ENCODE data around the gene ZP3. TPM values are rescaled to one million over a fixed set of nuclear protein-coding genes. Genes with fewer than 3 reads are reported as not detected.
A peak's percentile ranks its signal among the peaks of the same experiment; 100 is the strongest.
"Not testable (repeated sequence)": the region's sequence is repeated elsewhere in the genome, so short reads cannot be mapped to it uniquely, and the experiment has no call there.

Gene ZP3
- total RNA-seq, 6 donors from 2014 or later = 0.61 to 11.8 (median 0.78) TPM; not detected in 1

DNA sequence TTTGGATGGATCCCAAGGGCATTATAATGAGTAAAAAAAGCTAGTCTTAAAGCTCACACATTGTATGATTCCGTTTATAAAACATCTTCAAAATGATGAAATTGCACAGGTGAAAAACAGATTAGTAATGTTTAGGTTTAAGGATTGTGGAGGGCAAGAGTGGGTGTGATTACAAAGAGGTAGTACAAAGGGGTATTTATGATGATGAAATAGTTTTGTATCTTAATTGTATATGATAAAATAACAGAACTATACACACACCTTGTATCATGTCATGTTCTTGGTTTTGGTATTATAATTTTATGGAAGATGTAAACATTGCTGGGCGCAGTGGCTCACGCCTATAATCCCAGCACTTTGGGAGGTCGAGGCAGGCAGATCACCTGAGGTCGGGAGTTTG is 12.5 kb upstream of the ZP3 start:
- no peaks in the 10 kb centered on the region for H3K27me3 ChIP-seq
- no peaks in the 10 kb centered on the region for H3K9me3 ChIP-seq
- H3K27ac ChIP-seq = no peak overlapping the region
- no peaks in the 10 kb centered on the region for H3K36me3 ChIP-seq
- TF ChIP-seq POLR2AphosphoS5 (IDR thresholded peaks at IDR 0.05) (no peak), POLR2A (IDR thresholded peaks at IDR 0.05) (no peak), EP300 (IDR thresholded peaks at IDR 0.05) (no peak), CTCF (IDR thresholded peaks at IDR 0.05) (no peak)
- no peak for DNase-seq
- ATAC-seq (ENCODE audit: low FRiP score in 2 of 2) = no peak
- no peak overlapping the region for H3K4me3 ChIP-seq
- 81 to 87% methylated on average over 5 of the region's 5 CpGs for WGBS, 2 donors
- H3K4me1 ChIP-seq = no peaks in the 10 kb centered on the region

DNA sequence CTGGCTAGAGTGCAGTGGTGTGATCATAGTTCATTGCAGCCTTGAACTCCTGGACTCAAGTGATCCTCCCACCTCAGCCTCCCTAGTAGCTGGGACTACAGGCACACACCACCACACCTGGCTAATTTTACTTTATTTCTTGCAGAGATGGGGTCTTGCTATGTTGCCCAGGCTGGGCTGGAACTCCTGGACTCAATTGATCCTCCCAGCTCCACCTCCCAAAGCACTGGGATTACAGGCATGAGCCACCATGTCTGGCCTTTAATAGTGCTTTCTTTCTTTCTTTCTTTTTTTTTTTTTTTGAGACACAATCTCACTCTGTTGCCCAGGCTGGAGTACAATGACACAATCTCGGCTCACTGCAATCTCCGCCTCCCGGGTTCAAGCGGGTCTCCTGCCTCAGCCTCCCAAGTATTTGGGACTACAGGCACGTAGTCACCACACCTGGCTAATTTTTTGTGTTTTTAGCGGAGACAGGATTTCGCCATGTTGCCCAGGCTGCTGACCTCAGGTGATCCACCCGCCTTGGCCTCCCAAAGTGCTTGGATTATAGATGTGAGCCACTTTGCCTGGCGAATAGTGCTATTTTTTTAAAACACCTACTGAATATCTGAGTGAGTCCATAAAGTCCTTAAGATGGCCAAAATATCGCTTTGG is 7.0 kb upstream of the ZP3 start:
- DNase-seq; H3K27me3 ChIP-seq; H3K27ac ChIP-seq; H3K4me1 ChIP-seq; H3K36me3 ChIP-seq; ATAC-seq (ENCODE audit: low FRiP score in 2 of 2); H3K9me3 ChIP-seq; H3K4me3 ChIP-seq: not testable (repeated sequence)
- 96 to 97% methylated on average over 9 to 10 of the region's 10 CpGs for WGBS, 2 donors

GRCh38 chr7:76421097-76421496 is 3.7 kb upstream of the ZP3 start:
- not testable (repeated sequence) for DNase-seq, H3K27me3 ChIP-seq, H3K4me3 ChIP-seq, H3K9me3 ChIP-seq, H3K36me3 ChIP-seq, H3K4me1 ChIP-seq, H3K27ac ChIP-seq
- WGBS, 2 donors = 86 to 88% methylated on average over 6 of the region's 6 CpGs
- ATAC-seq (ENCODE audit: low FRiP score in 2 of 2) = peak in 1 of 2 donors; percentile 75

GRCh38 chr7:76423666-76424412 is 911 bp upstream of the ZP3 start:
- Histone ChIP-seq H3K4me1 (peaks cover 0 to 4% (median 2%) of the 10 kb centered on the region in 4 donors), H3K27me3 (no peaks in the 10 kb centered on the region), H3K27ac (no peak overlapping the region), H3K36me3 (no peaks in the 10 kb centered on the region), H3K9me3 (peaks cover 0 to 3% (median 0%) of the 10 kb centered on the region in 4 donors), H3K4me3 (no peak overlapping the region)
- WGBS, 2 donors = 67% methylated on average over 15 of the region's 15 CpGs
- no peak for DNase-seq
- no peak for TF ChIP-seq EP300 (IDR thresholded peaks at IDR 0.05)
- no peak for TF ChIP-seq POLR2AphosphoS5 (IDR thresholded peaks at IDR 0.05)
- TF ChIP-seq POLR2A (IDR thresholded peaks at IDR 0.05) = no peak
- no peak for TF ChIP-seq CTCF (IDR thresholded peaks at IDR 0.05)
- peak; percentile 52 to 71 for ATAC-seq (ENCODE audit: low FRiP score in 2 of 2)

DNA sequence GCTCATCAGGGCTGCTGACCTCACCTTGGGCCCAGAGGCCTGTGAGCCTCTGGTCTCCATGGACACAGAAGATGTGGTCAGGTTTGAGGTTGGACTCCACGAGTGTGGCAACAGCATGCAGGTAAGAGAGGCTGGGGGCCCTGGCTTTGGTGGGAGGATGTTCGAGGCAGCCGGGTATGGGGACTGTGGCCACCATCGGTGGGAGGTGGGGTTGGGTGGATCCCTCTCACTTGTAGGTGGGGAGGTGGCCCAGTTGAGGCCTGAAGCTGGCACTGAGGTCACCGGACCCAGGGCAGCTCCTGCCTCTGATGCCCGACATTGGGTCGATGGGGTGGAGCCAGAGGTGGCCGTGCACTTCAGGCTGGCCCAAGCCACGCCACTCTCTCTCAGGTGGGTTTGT is 406 bp downstream of the ZP3 start:
- H3K27ac ChIP-seq = no peak overlapping the region
- H3K27me3 ChIP-seq = no peaks in the 10 kb centered on the region
- TF ChIP-seq POLR2A (IDR thresholded peaks at IDR 0.05) (no peak), CTCF (IDR thresholded peaks at IDR 0.05) (no peak), POLR2AphosphoS5 (IDR thresholded peaks at IDR 0.05) (no peak), EP300 (IDR thresholded peaks at IDR 0.05) (no peak)
- H3K4me3 ChIP-seq = no peak overlapping the region
- H3K36me3 ChIP-seq = no peaks in the 10 kb centered on the region
- H3K9me3 ChIP-seq = peaks cover 0 to 2% (median 0%) of the 10 kb centered on the region in 4 donors
- 91 to 100% methylated on average over 2 to 9 of the region's 9 CpGs for WGBS, 2 donors
- ATAC-seq (ENCODE audit: low FRiP score in 2 of 2) (no peak), DNase-seq (peak; percentile 16 to 50)
- H3K4me1 ChIP-seq = peaks cover 0 to 4% (median 2%) of the 10 kb centered on the region in 4 donors

DNA sequence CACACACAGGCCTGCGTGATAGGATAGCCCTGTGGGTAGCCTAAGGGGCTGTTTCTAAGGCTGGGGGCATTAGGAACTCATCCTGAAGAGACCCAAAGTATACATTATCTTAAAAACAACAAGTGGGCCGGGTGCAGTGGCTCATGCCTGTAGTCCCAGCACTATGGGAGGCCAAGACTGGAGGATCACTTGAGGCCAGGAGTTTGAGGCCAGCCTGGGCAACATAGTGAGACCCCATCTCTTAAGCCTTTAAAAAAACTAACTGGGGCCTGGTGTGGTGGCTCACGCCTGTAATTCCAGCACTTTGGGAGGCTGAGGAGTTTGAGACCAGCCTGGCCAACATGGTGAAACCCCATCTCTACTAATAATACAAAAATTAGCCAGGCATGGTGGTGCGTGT is 808 bp downstream of the ZP3 start:
- H3K4me1 ChIP-seq; H3K27ac ChIP-seq; H3K27me3 ChIP-seq; ATAC-seq (ENCODE audit: low FRiP score in 2 of 2); H3K9me3 ChIP-seq; H3K4me3 ChIP-seq; H3K36me3 ChIP-seq: not testable (repeated sequence)
- 97 to 98% methylated on average over 3 to 4 of the region's 4 CpGs for WGBS, 2 donors
- peak in 1 of 2 donors; percentile 13 for DNase-seq
